SK-N-MC (cell line): Measurements from ENCODE around the gene TUBB2B.

Source experiments
- EZH2 ChIP-seq: fragments of 200-600 bp; sonication (generic); IDR thresholded peaks from one replicate; pipeline ENCODE4 v1.6.1; 2017; ENCODE audit warnings: antibody characterized with exemption
- FOXP2 ChIP-seq: optimal IDR thresholded peaks from 2 replicates; pipeline ENCODE3; 2011; ENCODE audit warnings: mild to moderate bottlenecking, moderate library complexity; ENCODE audit not compliant: insufficient read depth; ENCODE audit errors: extremely low read length, control extremely low read depth
- POLR2AphosphoS5 ChIP-seq: IDR thresholded peaks from 2 replicates; pipeline ENCODE4 v1.6.1; 2012; ENCODE audit warnings: mild to moderate bottlenecking, low read depth, low read length, borderline replicate concordance

GRCh38 chr6:3196770-3197169, 30.7 kb downstream of the TUBB2B start:
- no peak for TF ChIP-seq POLR2AphosphoS5
- TF ChIP-seq EZH2: no peak
- no peak for TF ChIP-seq FOXP2
